GM12878 (cell line): ENCODE measurements around the gene SLC50A1. TPM values are rescaled to one million over a fixed set of nuclear protein-coding genes. Genes with fewer than 3 reads are reported as not detected.

ENCODE experiments used
- ATAC-seq: fragments of 200-7000 bp; cut with Tn5 transposase; 3 replicates; pipeline ENCODE4 v1.9.1; 2020; ENCODE audit warnings: mild to moderate bottlenecking, moderate library complexity
- BruUV-seq: library from RNA; stranded (reverse); fragments of 400-500 nt; replicated peaks from 2 replicates; lab custom pipeline; 2021; lab: Mats Ljungman, UMichigan
- CTCF ChIA-PET: fragments of 300-600 bp; sonication (Branson Sonifier 250); formaldehyde crosslinking; extraction: SDS; loops from one replicate; lab custom pipeline; 2021; ENCODE audit warnings: inconsistent platforms; lab: Yijun Ruan, JAX
- POLR2A ChIA-PET: fragments of 350-600 bp; formaldehyde crosslinking; extraction: SDS; loops from one replicate; lab custom pipeline; 2021; ENCODE audit warnings: inconsistent platforms; lab: Charles Lee
- RAD21 ChIA-PET: fragments of 300-600 bp; sonication (Branson Sonifier 250); formaldehyde crosslinking; loops from one replicate; lab custom pipeline; 2023; ENCODE audit warnings: antibody characterized with exemption; ENCODE audit not compliant: unreplicated experiment; lab: Charles Lee
- SMC1A ChIA-PET: fragments of 300-600 bp; sonication (Branson Sonifier 250); formaldehyde crosslinking; loops from one replicate; lab custom pipeline; 2023; ENCODE audit not compliant: unreplicated experiment, uncharacterized antibody; lab: Charles Lee
- DNase-seq: peaks from one replicate; pipeline ENCODE4 v3.0.0-alpha.2; 2011; ENCODE audit warnings: low read depth, low spot score
- FAIRE-seq: peaks from 3 replicates; lab custom pipeline; 2011; peaks lifted over from hg19 to GRCh38; lab: Jason Lieb, UNC
- H2AFZ ChIP-seq: 2 replicates; pipeline ENCODE4 v1.6.0; 2011; ENCODE audit warnings: low read depth, low read length, control low read depth; ENCODE audit not compliant: control insufficient read depth
- H3K27ac ChIP-seq: 2 replicates; pipeline ENCODE4 v1.5.1; 2011; ENCODE audit warnings: control low read depth; ENCODE audit not compliant: control insufficient read depth, insufficient read depth
- H3K27me3 ChIP-seq, 2 experiments: replicated peaks in 1 of 2; 2 replicates each; pipeline versions ENCODE4 v1.6.0 to v1.6.1; 2011; ENCODE audit warnings: low read length in 1 of 2; ENCODE audit not compliant: control insufficient read depth in 2 of 2, insufficient read depth in 2 of 2
- H3K36me3 ChIP-seq, 2 experiments: 2 replicates each; pipeline ENCODE4 v1.5.1; 2011; ENCODE audit warnings: low read length in 1 of 2; ENCODE audit not compliant: control insufficient read depth in 2 of 2, insufficient read depth in 2 of 2
- H3K4me1 ChIP-seq: 2 replicates; pipeline ENCODE4 v1.6.1; 2011; ENCODE audit warnings: mild to moderate bottlenecking, low read length, moderate library complexity, mixed read lengths; ENCODE audit not compliant: control insufficient read depth, insufficient read depth
- H3K4me2 ChIP-seq: 2 replicates; pipeline ENCODE4 v1.6.0; 2011; ENCODE audit warnings: control low read depth; ENCODE audit not compliant: control insufficient read depth, insufficient read depth
- H3K4me3 ChIP-seq: fragments of 200-600 bp; sonication (generic); 2 replicates; pipeline ENCODE4 v1.5.1; 2016
- H3K79me2 ChIP-seq: 2 replicates; pipeline ENCODE4 v1.6.0; 2011; ENCODE audit warnings: low read length; ENCODE audit not compliant: control insufficient read depth, insufficient read depth
- H3K9ac ChIP-seq: 2 replicates; pipeline ENCODE4 v1.8.0; 2011; ENCODE audit warnings: low read length, control low read depth, mixed read lengths; ENCODE audit not compliant: control insufficient read depth, insufficient read depth
- H3K9me3 ChIP-seq: replicated peaks from 3 replicates; pipeline ENCODE4 v1.5.1; 2011; ENCODE audit warnings: mild to moderate bottlenecking, low read length; ENCODE audit not compliant: control insufficient read depth, insufficient read depth
- H4K20me1 ChIP-seq: 2 replicates; pipeline ENCODE4 v1.6.0; 2011; ENCODE audit not compliant: control insufficient read depth, insufficient read depth
- HDGF ChIP-seq: fragments of 450-650 bp; IDR thresholded peaks from 2 replicates; pipeline ENCODE4 v1.6.1; 2016; ENCODE audit warnings: antibody characterized with exemption
- JUNB ChIP-seq: IDR thresholded peaks from 2 replicates; pipeline ENCODE4 v1.6.1; 2016; ENCODE audit warnings: antibody characterized with exemption, mild to moderate bottlenecking
- MTA3 ChIP-seq: IDR thresholded peaks from 2 replicates; pipeline ENCODE4 v1.6.1; 2012; ENCODE audit warnings: low read length, inconsistent platforms, borderline replicate concordance
- POU2F2 ChIP-seq: IDR thresholded peaks from 3 replicates; pipeline ENCODE4 v1.6.1; 2011; ENCODE audit warnings: low read depth, mild to moderate bottlenecking, low read length, borderline replicate concordance
- RBBP5 ChIP-seq: fragments of 200-600 bp; sonication (generic); conservative IDR thresholded peaks from 2 replicates; pipeline ENCODE4 v1.6.1; 2016
- SMAD5 ChIP-seq: IDR thresholded peaks from 2 replicates; pipeline ENCODE4 v1.6.1; 2016; ENCODE audit warnings: antibody characterized with exemption, low read depth
- SREBF2 ChIP-seq: IDR thresholded peaks from 2 replicates; pipeline ENCODE4 v1.6.1; 2012; ENCODE audit warnings: mild to moderate bottlenecking, low read length
- SRF ChIP-seq, 2 experiments: IDR thresholded peaks; 2 replicates each; pipeline ENCODE4 v1.6.1; 2011; ENCODE audit warnings: low read depth in 2 of 2, low read length in 2 of 2, mild to moderate bottlenecking in 1 of 2, moderate library complexity in 1 of 2
- ZNF207 ChIP-seq: fragments of 450-650 bp; IDR thresholded peaks from 2 replicates; pipeline ENCODE4 v1.6.1; 2014; ENCODE audit warnings: antibody characterized with exemption, mild to moderate bottlenecking, borderline replicate concordance
- ZNF384 ChIP-seq: IDR thresholded peaks from 2 replicates; pipeline ENCODE4 v1.6.1; 2012; ENCODE audit warnings: low read depth, mild to moderate bottlenecking, low read length, improper control_type of control experiment, borderline replicate concordance
- WGBS: methylation state at CpG from one replicate; pipeline ENCODE4 v1.1.6; 2016; ENCODE audit warnings: low lambda C conversion rate; ENCODE audit not compliant: insufficient replicate concordance, insufficient coverage; ENCODE audit errors: missing lambda C conversion rate; 5-methylcytosine and 5-hydroxymethylcytosine counted together
- in situ Hi-C: fragments of 300-500 bp; cut with MboI; formaldehyde crosslinking; loops from 9 replicates; pipeline ENCODE4 v1.14.3; 2018; ENCODE audit warnings: mixed read lengths
- intact Hi-C: fragments of 100-400 bp; cut with micrococcal nuclease; formaldehyde crosslinking; loops from one replicate; pipeline ENCODE4 v1.14.2; 2022; ENCODE audit not compliant: unreplicated experiment
- polyA plus RNA-seq, 11 experiments: library from polyadenylated mRNA; depleted of rRNA in 4 of 11; unstranded in 6 of 11; stranded (reverse) in 5 of 11; fragments of >200 nt; fragmentation: Nextera tagmentation in 4 of 11; fragmentation: Illumina TruSeq in 1 of 11; extraction: Ambion mirVana in 4 of 11; extraction: Trizol in 1 of 11; gene quantifications; 1 replicate in 1 of 11; 2 replicates in 10 of 11; pipeline versions ENCODE4 v1.2.1 to v1.2.3, GENCODE V29; 2011 to 2016; ENCODE audit warnings: inconsistent platforms in 2 of 11, missing spikeins in 2 of 11, low read depth in 1 of 11
- total RNA-seq, 4 experiments: library from RNA; depleted of rRNA in 3 of 4; stranded (reverse); fragments of >200 nt in 3 of 4; fragmentation: Illumina TruSeq in 1 of 4; extraction: Trizol in 1 of 4; gene quantifications; 2 replicates each; pipeline versions ENCODE4 v1.2.1 to v1.2.3, GENCODE V29; 2013 to 2021
- TF ChIP-seq, protein P1 (sequence below): fragments of 450-650 bp; IDR thresholded peaks from 2 replicates; pipeline ENCODE4 v1.6.1; 2017; ENCODE audit warnings: mild to moderate bottlenecking

Gene SLC50A1
- total and polyA plus RNA-seq, 10 of the 15 experiments (the other 5 are each of a cell fraction or from before 2014, with no cell fraction given): 32.5 to 85.6 (median 54.0) TPM

DNA sequence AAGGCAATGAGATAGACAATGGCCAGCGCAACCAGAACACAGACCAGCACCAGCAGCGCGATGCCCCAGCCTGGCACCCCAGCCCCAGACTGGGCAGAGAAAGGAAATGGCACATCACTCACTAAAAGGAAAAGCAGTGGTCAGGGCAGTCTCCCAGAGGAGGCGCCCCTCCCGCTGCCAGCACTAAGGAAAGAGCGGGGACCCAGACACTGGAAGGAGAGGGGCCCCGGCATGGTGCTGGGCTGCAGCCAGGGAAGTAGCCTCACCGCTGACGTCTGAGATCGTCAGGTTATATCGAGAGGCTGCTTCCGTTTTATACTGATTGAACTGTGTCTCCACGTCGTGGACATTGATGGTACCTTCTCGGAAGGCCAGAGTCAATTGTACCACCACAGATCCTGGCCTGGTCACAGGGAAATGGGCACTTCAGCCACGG is 51.8 kb downstream of the SLC50A1 start:
- Histone ChIP-seq H3K9ac (no peak overlapping the region), H3K4me3 (no peak overlapping the region), H3K27me3 (no peaks in the 10 kb centered on the region), H3K4me1 (peaks cover 21% of the 10 kb centered on the region), H3K36me3 (no peaks in the 10 kb centered on the region), H3K4me2 (no peak overlapping the region)
- DNase-seq (no peak), FAIRE-seq (no peak), ATAC-seq (no peak)
- RAD21 ChIA-PET: no interaction called here
- 73% methylated on average over 16 of the region's 16 CpGs for WGBS
- POLR2A ChIA-PET: no interaction called here
- intact Hi-C loops: no loop called here
- no TSS peak for BruUV-seq
- TF ChIP-seq ZNF207: no peak
- TF ChIP-seq, all 136 proteins: peak for 0
- Histone ChIP-seq H3K79me2 (no peaks in the 10 kb centered on the region), H4K20me1 (no peaks in the 10 kb centered on the region), H2AFZ (no peak overlapping the region), H3K27ac (no peak overlapping the region), H3K9me3 (no peaks in the 10 kb centered on the region)
- CTCF ChIA-PET: interaction anchor here (1.0 kb wide), 1 partner anchor 15 kb away, joined by 4 read pairs; the partner anchor contains the start of gene KRTCAP2
- in situ Hi-C loops: no loop called here
- SMC1A ChIA-PET: no interaction called here

DNA sequence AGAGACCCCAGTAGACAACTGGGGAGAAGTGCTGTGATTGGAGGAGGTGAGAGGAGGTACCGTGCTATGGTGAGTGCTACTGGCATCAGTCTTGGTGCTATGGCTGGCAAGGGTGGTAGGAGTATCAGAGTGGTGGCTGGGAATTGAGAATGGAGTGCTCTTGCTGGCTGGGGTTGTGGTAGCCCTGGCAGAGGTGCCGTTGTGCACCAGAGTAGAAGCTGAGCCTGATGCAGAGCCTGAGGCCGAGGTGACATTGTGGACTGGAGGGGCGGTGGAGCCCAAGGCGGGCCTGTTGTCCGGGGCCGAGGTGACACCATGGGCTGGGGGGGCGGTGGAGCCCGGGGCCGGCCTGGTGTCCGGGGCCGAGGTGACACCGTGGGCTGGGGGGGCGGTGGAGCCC is 52.6 kb downstream of the SLC50A1 start:
- RAD21 ChIA-PET: no interaction called here
- POLR2A ChIA-PET: no interaction called here
- in situ Hi-C loops (no loop called here), intact Hi-C loops (no loop called here)
- H3K79me2 ChIP-seq: no peaks in the 10 kb centered on the region
- SMC1A ChIA-PET: no interaction called here
- no peak for TF ChIP-seq HDGF
- TF ChIP-seq SREBF2: no peak
- TF ChIP-seq SMAD5: no peak
- TF ChIP-seq, protein P1, sequence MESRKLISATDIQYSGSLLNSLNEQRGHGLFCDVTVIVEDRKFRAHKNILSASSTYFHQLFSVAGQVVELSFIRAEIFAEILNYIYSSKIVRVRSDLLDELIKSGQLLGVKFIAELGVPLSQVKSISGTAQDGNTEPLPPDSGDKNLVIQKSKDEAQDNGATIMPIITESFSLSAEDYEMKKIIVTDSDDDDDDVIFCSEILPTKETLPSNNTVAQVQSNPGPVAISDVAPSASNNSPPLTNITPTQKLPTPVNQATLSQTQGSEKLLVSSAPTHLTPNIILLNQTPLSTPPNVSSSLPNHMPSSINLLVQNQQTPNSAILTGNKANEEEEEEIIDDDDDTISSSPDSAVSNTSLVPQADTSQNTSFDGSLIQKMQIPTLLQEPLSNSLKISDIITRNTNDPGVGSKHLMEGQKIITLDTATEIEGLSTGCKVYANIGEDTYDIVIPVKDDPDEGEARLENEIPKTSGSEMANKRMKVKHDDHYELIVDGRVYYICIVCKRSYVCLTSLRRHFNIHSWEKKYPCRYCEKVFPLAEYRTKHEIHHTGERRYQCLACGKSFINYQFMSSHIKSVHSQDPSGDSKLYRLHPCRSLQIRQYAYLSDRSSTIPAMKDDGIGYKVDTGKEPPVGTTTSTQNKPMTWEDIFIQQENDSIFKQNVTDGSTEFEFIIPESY: no peak
- TF ChIP-seq RBBP5: no peak
- no peak for TF ChIP-seq SRF (IDR thresholded peaks at IDR 0.05; ENCODE audit: low read depth in 2 of 2, low read length in 2 of 2)
- TF ChIP-seq MTA3: no peak
- TF ChIP-seq ZNF384: no peak
- TF ChIP-seq POU2F2: no peak
- TF ChIP-seq JUNB: no peak
- no TSS peak for BruUV-seq
- H3K9me3 ChIP-seq: no peaks in the 10 kb centered on the region
- no peak for FAIRE-seq
- H3K4me1 ChIP-seq: peaks cover 25% of the 10 kb centered on the region
- H3K4me2 ChIP-seq: no peak overlapping the region
- no peak for ATAC-seq
- no peak overlapping the region for H3K9ac ChIP-seq
- H2AFZ ChIP-seq: no peak overlapping the region
- no peak overlapping the region for H3K27ac ChIP-seq
- no peaks in the 10 kb centered on the region for H3K36me3 ChIP-seq
- no peak for DNase-seq
- WGBS: 94% methylated on average over 10 of the region's 14 CpGs
- no peak overlapping the region for H3K4me3 ChIP-seq
- CTCF ChIA-PET: interaction anchor here (1.0 kb wide), 1 partner anchor 15 kb away, joined by 4 read pairs; the partner anchor contains the start of gene KRTCAP2
- no peaks in the 10 kb centered on the region for H4K20me1 ChIP-seq
- H3K27me3 ChIP-seq: no peaks in the 10 kb centered on the region
